HepG2 (cell line): ENCODE results near the gene CXXC5. TPM values are rescaled to one million over a fixed set of nuclear protein-coding genes. Genes with fewer than 3 reads are reported as not detected.

ENCODE experiments used
- CAMTA2 ChIP-seq: sonication (generic); formaldehyde crosslinking; IDR thresholded peaks from 2 replicates; pipeline ENCODE4 v1.4.0; 2020; ENCODE audit warnings: mild to moderate bottlenecking, missing genetic modification reagents, borderline replicate concordance
- DMAP1 ChIP-seq: IDR thresholded peaks from 2 replicates; pipeline ENCODE4 v1.6.1; 2016
- EED ChIP-seq: sonication (generic); formaldehyde crosslinking; IDR thresholded peaks from 2 replicates; pipeline ENCODE4 v1.5.0; 2020; ENCODE audit warnings: mild to moderate bottlenecking, missing genetic modification reagents
- ETV5 ChIP-seq: IDR thresholded peaks from 2 replicates; pipeline ENCODE4 v1.6.1; 2018; ENCODE audit warnings: missing biosample characterization, missing genetic modification reagents, inconsistent platforms, borderline replicate concordance
- FOXO1 ChIP-seq: sonication (generic); formaldehyde crosslinking; IDR thresholded peaks from 2 replicates; pipeline ENCODE4 v1.4.0; 2020; ENCODE audit warnings: missing genetic modification reagents
- GATAD2A ChIP-seq: IDR thresholded peaks from 2 replicates; pipeline ENCODE4 v1.6.1; 2016
- HNRNPLL ChIP-seq: fragments of 200-400 bp; formaldehyde crosslinking; IDR thresholded peaks from 2 replicates; pipeline ENCODE4 v1.6.1; 2017; ENCODE audit warnings: mild to moderate bottlenecking, low read depth, low read length; ENCODE audit not compliant: poor library complexity, severe bottlenecking
- HNRNPUL1 ChIP-seq: fragments of 200-400 bp; formaldehyde crosslinking; IDR thresholded peaks from 2 replicates; pipeline ENCODE4 v1.6.1; 2017; ENCODE audit warnings: low read depth, mild to moderate bottlenecking, low read length, moderate library complexity
- MBD4 ChIP-seq: IDR thresholded peaks from 2 replicates; pipeline ENCODE4 v1.6.1; 2012; ENCODE audit warnings: low read length, inconsistent platforms, borderline replicate concordance
- POLR2AphosphoS5 ChIP-seq: IDR thresholded peaks from 2 replicates; pipeline ENCODE4 v1.6.1; 2012; ENCODE audit warnings: low read depth, low read length
- POLR2G ChIP-seq: fragments of 200-400 bp; formaldehyde crosslinking; IDR thresholded peaks from 2 replicates; pipeline ENCODE4 v1.6.1; 2018; ENCODE audit warnings: mild to moderate bottlenecking, low read depth, low read length, moderate library complexity
- PRPF4 ChIP-seq: fragments of 200-400 bp; formaldehyde crosslinking; IDR thresholded peaks from 2 replicates; pipeline ENCODE4 v1.6.1; 2016; ENCODE audit warnings: low read length, low read depth; ENCODE audit not compliant: poor library complexity, severe bottlenecking
- PTBP1 ChIP-seq: fragments of 200-400 bp; formaldehyde crosslinking; IDR thresholded peaks from 2 replicates; pipeline ENCODE4 v1.6.1; 2018; ENCODE audit warnings: low read length, low read depth; ENCODE audit not compliant: poor library complexity, severe bottlenecking
- SATB2 ChIP-seq: sonication (generic); formaldehyde crosslinking; IDR thresholded peaks from 2 replicates; pipeline ENCODE4 v1.5.0; 2020; ENCODE audit warnings: missing genetic modification reagents
- SIX4 ChIP-seq: sonication (generic); formaldehyde crosslinking; IDR thresholded peaks from 2 replicates; pipeline ENCODE4 v1.4.0; 2020; ENCODE audit warnings: missing genetic modification reagents
- TAF15 ChIP-seq: fragments of 200-400 bp; formaldehyde crosslinking; IDR thresholded peaks from one replicate; pipeline ENCODE4 v1.6.1; 2018; ENCODE audit warnings: mild to moderate bottlenecking, low read depth, low read length; ENCODE audit not compliant: poor library complexity, severe bottlenecking
- ZNF234 ChIP-seq: sonication (generic); formaldehyde crosslinking; conservative IDR thresholded peaks from 2 replicates; pipeline ENCODE4 v1.5.1; 2020; ENCODE audit warnings: mild to moderate bottlenecking, missing genetic modification reagents
- ZNF317 ChIP-seq: sonication (generic); formaldehyde crosslinking; IDR thresholded peaks from 2 replicates; pipeline ENCODE4 v1.5.0; 2020; ENCODE audit warnings: mild to moderate bottlenecking, missing genetic modification reagents
- ZNF350 ChIP-seq: sonication (generic); formaldehyde crosslinking; IDR thresholded peaks from 2 replicates; pipeline ENCODE4 v1.4.0; 2020; ENCODE audit warnings: mild to moderate bottlenecking, low read depth, missing genetic modification reagents, borderline replicate concordance
- ZNF432 ChIP-seq: sonication (generic); formaldehyde crosslinking; IDR thresholded peaks from 2 replicates; pipeline ENCODE4 v1.5.0; 2020; ENCODE audit warnings: missing genetic modification reagents, mild to moderate bottlenecking, borderline replicate concordance
- ZNF496 ChIP-seq: sonication (generic); formaldehyde crosslinking; IDR thresholded peaks from 2 replicates; pipeline ENCODE4 v1.8.1; 2023; ENCODE audit warnings: mild to moderate bottlenecking, moderate library complexity, missing genetic modification reagents; ENCODE audit not compliant: insufficient replicate concordance
- ZNF510 ChIP-seq: sonication (generic); formaldehyde crosslinking; IDR thresholded peaks from 2 replicates; pipeline ENCODE4 v1.4.0; 2020; ENCODE audit warnings: low read depth, mild to moderate bottlenecking, missing genetic modification reagents
- ZNF589 ChIP-seq: sonication (generic); formaldehyde crosslinking; conservative IDR thresholded peaks from 2 replicates; pipeline ENCODE4 v1.8.0; 2022; ENCODE audit warnings: mild to moderate bottlenecking, moderate library complexity, missing genetic modification reagents
- ZNF703 ChIP-seq: sonication (generic); formaldehyde crosslinking; IDR thresholded peaks from 2 replicates; pipeline ENCODE4 v1.5.1; 2020; ENCODE audit warnings: missing genetic modification reagents, mild to moderate bottlenecking, moderate library complexity, borderline replicate concordance
- ZNF737 ChIP-seq: sonication (generic); formaldehyde crosslinking; IDR thresholded peaks from 2 replicates; pipeline ENCODE4 v1.5.0; 2020; ENCODE audit warnings: missing genetic modification reagents, mild to moderate bottlenecking, borderline replicate concordance
- polyA plus RNA-seq, 8 experiments: library from polyadenylated mRNA; depleted of rRNA in 3 of 8; stranded (reverse) in 7 of 8; unstranded in 1 of 8; fragments of >200 nt; fragmentation: Illumina TruSeq in 4 of 8; extraction: Trizol in 4 of 8; gene quantifications; 2 replicates each; pipeline versions ENCODE4 v1.2.1 to v1.2.3, GENCODE V29; 2011 to 2016; ENCODE audit warnings: low read depth in 4 of 8, missing spikeins in 1 of 8, mixed read lengths in 1 of 8; ENCODE audit not compliant: insufficient read depth in 1 of 8
- total RNA-seq, 5 experiments: library from RNA; depleted of rRNA; stranded (reverse); fragments of >200 nt; fragmentation: Illumina TruSeq; extraction: Trizol; gene quantifications; 2 replicates each; pipeline ENCODE4 v1.2.3, GENCODE V29; 2016; ENCODE audit warnings: low read depth in 1 of 5
- TF ChIP-seq, protein P1 (sequence below): sonication (generic); formaldehyde crosslinking; IDR thresholded peaks from 2 replicates; pipeline ENCODE4 v1.8.0; 2022; ENCODE audit warnings: mild to moderate bottlenecking, missing genetic modification reagents; ENCODE audit not compliant: insufficient replicate concordance
- TF ChIP-seq, protein P2 (sequence below): sonication (generic); formaldehyde crosslinking; IDR thresholded peaks from 2 replicates; pipeline ENCODE4 v1.8.1; 2023; ENCODE audit warnings: mild to moderate bottlenecking, inconsistent platforms, moderate library complexity, missing genetic modification reagents, borderline replicate concordance
- TF ChIP-seq, protein P3 (sequence below): sonication (generic); formaldehyde crosslinking; IDR thresholded peaks from 2 replicates; pipeline ENCODE4 v1.5.0; 2020; ENCODE audit warnings: mild to moderate bottlenecking, missing genetic modification reagents

CXXC5 gene
- total and polyA plus RNA-seq, 2 of the 13 experiments (the other 11 are each of a cell fraction or from before 2014, with no cell fraction given): 32.3 to 33.0 TPM

DNA sequence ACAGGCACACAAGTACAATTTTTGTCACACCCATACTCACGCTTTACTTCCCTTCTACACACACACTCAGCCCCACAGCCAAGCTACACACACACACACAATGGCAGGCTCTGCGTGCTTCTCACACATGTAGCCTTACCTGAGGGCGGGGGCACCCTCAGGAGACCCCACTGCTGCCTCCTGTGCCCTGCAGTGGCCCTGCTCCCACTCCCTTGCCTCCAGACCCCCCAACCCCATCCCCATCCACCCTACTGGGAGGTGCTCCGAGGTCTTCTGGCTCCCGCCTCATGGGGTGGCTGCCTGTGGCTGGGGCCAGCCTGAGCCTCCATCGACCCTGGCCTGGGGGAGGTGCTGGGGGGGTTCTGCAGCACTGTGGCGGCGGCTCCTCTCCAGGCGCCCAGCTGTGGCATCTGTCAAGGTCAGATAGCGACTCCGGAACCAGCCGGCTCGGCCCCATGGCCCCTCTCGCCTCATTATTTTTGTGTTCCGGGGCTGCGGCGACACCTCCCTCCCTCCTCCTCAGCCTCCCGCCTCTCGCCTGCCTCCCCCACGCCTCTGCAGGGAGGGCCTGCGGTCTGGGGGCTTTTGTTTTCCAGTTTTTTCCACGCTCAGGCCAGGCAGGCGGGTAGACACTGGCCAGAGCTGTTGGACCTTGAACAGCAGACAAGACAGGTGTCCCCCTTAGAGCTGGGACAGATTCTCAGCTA lies 21.7 kb downstream of the CXXC5 start (continued):
- no peak for TF ChIP-seq DMAP1
- no peak; the same call in 1 of the 2 replicates for TF ChIP-seq ZNF350 (CRISPR knock-in tag)
- TF ChIP-seq PRPF4: no peak
- no peak for TF ChIP-seq TAF15
- no peak for TF ChIP-seq ZNF432 (CRISPR knock-in tag)
- TF ChIP-seq, protein P1, sequence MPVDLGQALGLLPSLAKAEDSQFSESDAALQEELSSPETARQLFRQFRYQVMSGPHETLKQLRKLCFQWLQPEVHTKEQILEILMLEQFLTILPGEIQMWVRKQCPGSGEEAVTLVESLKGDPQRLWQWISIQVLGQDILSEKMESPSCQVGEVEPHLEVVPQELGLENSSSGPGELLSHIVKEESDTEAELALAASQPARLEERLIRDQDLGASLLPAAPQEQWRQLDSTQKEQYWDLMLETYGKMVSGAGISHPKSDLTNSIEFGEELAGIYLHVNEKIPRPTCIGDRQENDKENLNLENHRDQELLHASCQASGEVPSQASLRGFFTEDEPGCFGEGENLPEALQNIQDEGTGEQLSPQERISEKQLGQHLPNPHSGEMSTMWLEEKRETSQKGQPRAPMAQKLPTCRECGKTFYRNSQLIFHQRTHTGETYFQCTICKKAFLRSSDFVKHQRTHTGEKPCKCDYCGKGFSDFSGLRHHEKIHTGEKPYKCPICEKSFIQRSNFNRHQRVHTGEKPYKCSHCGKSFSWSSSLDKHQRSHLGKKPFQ (CRISPR knock-in tag): no peak
- TF ChIP-seq ZNF496: no peak
- TF ChIP-seq CAMTA2 (CRISPR knock-in tag): no peak
- TF ChIP-seq FOXO1 (CRISPR knock-in tag): no peak; the same call in 1 of the 2 replicates
- TF ChIP-seq POLR2G: no peak
- no peak for TF ChIP-seq HNRNPLL
- TF ChIP-seq PTBP1: no peak
- TF ChIP-seq, protein P2, sequence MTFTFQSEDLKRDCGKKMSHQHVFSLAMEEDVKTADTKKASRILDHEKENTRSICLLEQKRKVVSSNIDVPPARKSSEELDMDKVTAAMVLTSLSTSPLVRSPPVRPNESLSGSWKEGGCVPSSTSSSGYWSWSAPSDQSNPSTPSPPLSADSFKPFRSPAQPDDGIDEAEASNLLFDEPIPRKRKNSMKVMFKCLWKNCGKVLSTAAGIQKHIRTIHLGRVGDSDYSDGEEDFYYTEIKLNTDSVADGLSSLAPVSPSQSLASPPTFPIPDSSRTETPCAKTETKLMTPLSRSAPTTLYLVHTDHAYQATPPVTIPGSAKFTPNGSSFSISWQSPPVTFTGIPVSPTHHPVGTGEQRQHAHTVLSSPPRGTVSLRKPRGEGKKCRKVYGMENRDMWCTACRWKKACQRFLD (CRISPR knock-in tag): no peak
- no peak; the same call in 1 of the 2 replicates for TF ChIP-seq EED (CRISPR knock-in tag)
- TF ChIP-seq ZNF703 (CRISPR knock-in tag): no peak
- TF ChIP-seq SIX4 (CRISPR knock-in tag): no peak
- TF ChIP-seq SATB2 (CRISPR knock-in tag): no peak
- TF ChIP-seq GATAD2A (CRISPR knock-in tag): peak; percentile 67
- TF ChIP-seq ZNF510 (CRISPR knock-in tag): no peak
- no peak for TF ChIP-seq HNRNPUL1
- TF ChIP-seq, protein P3, sequence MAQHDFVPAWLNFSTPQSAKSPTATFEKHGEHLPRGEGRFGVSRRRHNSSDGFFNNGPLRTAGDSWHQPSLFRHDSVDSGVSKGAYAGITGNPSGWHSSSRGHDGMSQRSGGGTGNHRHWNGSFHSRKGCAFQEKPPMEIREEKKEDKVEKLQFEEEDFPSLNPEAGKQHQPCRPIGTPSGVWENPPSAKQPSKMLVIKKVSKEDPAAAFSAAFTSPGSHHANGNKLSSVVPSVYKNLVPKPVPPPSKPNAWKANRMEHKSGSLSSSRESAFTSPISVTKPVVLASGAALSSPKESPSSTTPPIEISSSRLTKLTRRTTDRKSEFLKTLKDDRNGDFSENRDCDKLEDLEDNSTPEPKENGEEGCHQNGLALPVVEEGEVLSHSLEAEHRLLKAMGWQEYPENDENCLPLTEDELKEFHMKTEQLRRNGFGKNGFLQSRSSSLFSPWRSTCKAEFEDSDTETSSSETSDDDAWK: no peak
- TF ChIP-seq ZNF234 (CRISPR knock-in tag): no peak
- TF ChIP-seq ETV5 (CRISPR knock-in tag): peak; percentile 67; the same call in 1 of the 2 replicates
- TF ChIP-seq ZNF737 (CRISPR knock-in tag): no peak
- TF ChIP-seq ZNF317 (CRISPR knock-in tag): 0 out of 2 replicates have a peak, but pooled peaks have one; percentile 74
- no peak for TF ChIP-seq POLR2AphosphoS5
- no peak for TF ChIP-seq MBD4
- no peak for TF ChIP-seq ZNF589 (CRISPR knock-in tag)
